Measurements from ENCODE around the gene DHRS1. TPM values are rescaled to one million over a fixed set of nuclear protein-coding genes. Genes with fewer than 3 reads are reported as not detected.

Gene DHRS1
- total RNA-seq, 1 donor from 2014 or later = 26.5 TPM

- Histone ChIP-seq H2AFZ (ENCODE audit: low read depth, low read length) (peak overlapping the region; percentile 1), H3K79me2 (ENCODE audit: insufficient read depth, low read length) (peaks cover 23% of the 10 kb centered on the region), H4K20me1 (ENCODE audit: insufficient read depth, low read length) (peaks cover 6% of the 10 kb centered on the region), H3K9ac (ENCODE audit: low read length) (peak overlapping the region; percentile 63), H3K27me3 (ENCODE audit: insufficient read depth, low read length) (no peaks in the 10 kb centered on the region), H3K27ac (ENCODE audit: low read depth, low read length) (peak overlapping the region; percentile 49), H3K4me3 (ENCODE audit: insufficient read depth, low read depth, low read length) (no peak overlapping the region), H3K4me2 (ENCODE audit: low read length) (peak overlapping the region; percentile 40), H3K4me1 (ENCODE audit: insufficient read depth, low read length) (peaks cover 25% of the 10 kb centered on the region), H3K36me3 (ENCODE audit: insufficient read depth, low read length) (peaks cover 8% of the 10 kb centered on the region), H3K9me3 (ENCODE audit: insufficient read depth, low read depth, low read length) (no peaks in the 10 kb centered on the region)
- Mint-ChIP-seq H3K27ac (ENCODE audit: unreplicated experiment) (peak overlapping the region; percentile 78), H3K4me3 (ENCODE audit: unreplicated experiment) (peak overlapping the region; percentile 47), H3K36me3 (ENCODE audit: low read depth, unreplicated experiment) (peaks cover 4% of the 10 kb centered on the region), H3K4me1 (ENCODE audit: low read depth, unreplicated experiment) (peaks cover 30% of the 10 kb centered on the region), H3K27me3 (ENCODE audit: low read depth, unreplicated experiment) (no peaks in the 10 kb centered on the region), H3K9me3 (ENCODE audit: unreplicated experiment) (no peaks in the 10 kb centered on the region)
- no peak for TF ChIP-seq EZH2 (IDR thresholded peaks at IDR 0.05; ENCODE audit: insufficient read depth, low read length)
- TF ChIP-seq, protein P1, sequence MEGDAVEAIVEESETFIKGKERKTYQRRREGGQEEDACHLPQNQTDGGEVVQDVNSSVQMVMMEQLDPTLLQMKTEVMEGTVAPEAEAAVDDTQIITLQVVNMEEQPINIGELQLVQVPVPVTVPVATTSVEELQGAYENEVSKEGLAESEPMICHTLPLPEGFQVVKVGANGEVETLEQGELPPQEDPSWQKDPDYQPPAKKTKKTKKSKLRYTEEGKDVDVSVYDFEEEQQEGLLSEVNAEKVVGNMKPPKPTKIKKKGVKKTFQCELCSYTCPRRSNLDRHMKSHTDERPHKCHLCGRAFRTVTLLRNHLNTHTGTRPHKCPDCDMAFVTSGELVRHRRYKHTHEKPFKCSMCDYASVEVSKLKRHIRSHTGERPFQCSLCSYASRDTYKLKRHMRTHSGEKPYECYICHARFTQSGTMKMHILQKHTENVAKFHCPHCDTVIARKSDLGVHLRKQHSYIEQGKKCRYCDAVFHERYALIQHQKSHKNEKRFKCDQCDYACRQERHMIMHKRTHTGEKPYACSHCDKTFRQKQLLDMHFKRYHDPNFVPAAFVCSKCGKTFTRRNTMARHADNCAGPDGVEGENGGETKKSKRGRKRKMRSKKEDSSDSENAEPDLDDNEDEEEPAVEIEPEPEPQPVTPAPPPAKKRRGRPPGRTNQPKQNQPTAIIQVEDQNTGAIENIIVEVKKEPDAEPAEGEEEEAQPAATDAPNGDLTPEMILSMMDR (IDR thresholded peaks at IDR 0.05; ENCODE audit: insufficient read depth, low read depth, low read length) = peak; percentile 88
- DNase-seq (ENCODE audit: low read depth) (peak; percentile 89), FAIRE-seq (peak; percentile 55)
Observed at GRCh38 chr14:24296341-24297157, 3.0 kb downstream of the DHRS1 start.

- Mint-ChIP-seq H3K4me1 (ENCODE audit: low read depth, unreplicated experiment) (peaks cover 18% of the 10 kb centered on the region), H3K27ac (ENCODE audit: unreplicated experiment) (no peak overlapping the region), H3K4me3 (ENCODE audit: unreplicated experiment) (no peak overlapping the region), H3K9me3 (ENCODE audit: unreplicated experiment) (no peaks in the 10 kb centered on the region), H3K36me3 (ENCODE audit: low read depth, unreplicated experiment) (peaks cover 6% of the 10 kb centered on the region), H3K27me3 (ENCODE audit: low read depth, unreplicated experiment) (no peaks in the 10 kb centered on the region)
- Histone ChIP-seq H3K4me2 (ENCODE audit: low read length) (no peak overlapping the region), H3K9ac (ENCODE audit: low read length) (no peak overlapping the region), H3K4me3 (ENCODE audit: insufficient read depth, low read depth, low read length) (no peak overlapping the region), H3K27ac (ENCODE audit: low read depth, low read length) (no peak overlapping the region), H3K9me3 (ENCODE audit: insufficient read depth, low read depth, low read length) (no peaks in the 10 kb centered on the region), H3K79me2 (ENCODE audit: insufficient read depth, low read length) (no peaks in the 10 kb centered on the region), H4K20me1 (ENCODE audit: insufficient read depth, low read length) (no peaks in the 10 kb centered on the region), H3K36me3 (ENCODE audit: insufficient read depth, low read length) (peaks cover 14% of the 10 kb centered on the region), H3K27me3 (ENCODE audit: insufficient read depth, low read length) (no peaks in the 10 kb centered on the region), H2AFZ (ENCODE audit: low read depth, low read length) (no peak overlapping the region), H3K4me1 (ENCODE audit: insufficient read depth, low read length) (peaks cover 5% of the 10 kb centered on the region)
- FAIRE-seq (no peak), DNase-seq (ENCODE audit: low read depth) (no peak)
- TF ChIP-seq, protein P1 (IDR thresholded peaks at IDR 0.05; ENCODE audit: insufficient read depth, low read depth, low read length) = no peak
- TF ChIP-seq EZH2 (IDR thresholded peaks at IDR 0.05; ENCODE audit: insufficient read depth, low read length) = no peak
Observed at GRCh38 chr14:24293525-24293924, 6.1 kb downstream of the DHRS1 start.

Data from astrocyte (in vitro differentiated cells and primary cell).